WTC11 (cell line): ENCODE data around the gene RNF182. TPM values are rescaled to one million over a fixed set of nuclear protein-coding genes. Genes with fewer than 3 reads are reported as not detected.

Source experiments
- ATAC-seq: fragments of 200-7000 bp; cut with Tn5 transposase; 2 replicates; pipeline ENCODE4 v1.10.0; 2021; ENCODE audit warnings: mild to moderate bottlenecking, moderate library complexity
- CTCF ChIA-PET: fragments of 300-600 bp; sonication (Branson Sonifier 250); formaldehyde crosslinking; loops from one replicate; lab custom pipeline; 2021; ENCODE audit warnings: antibody characterized with exemption; lab: Charles Lee
- POLR2A ChIA-PET: fragments of 350-600 bp; sonication (Branson Sonifier 250); formaldehyde crosslinking; loops from one replicate; lab custom pipeline; 2021; ENCODE audit warnings: antibody characterized with exemption; lab: Charles Lee
- DNase-seq: peaks from one replicate; pipeline ENCODE4 v3.0.0; 2021; ENCODE audit warnings: low spot score
- H3K27ac Mint-ChIP-seq: 2 replicates; pipeline ENCODE4 v1.8.0; 2021; ENCODE audit warnings: mixed read lengths
- H3K27me3 Mint-ChIP-seq: 2 replicates; pipeline ENCODE4 v1.8.0; 2021; ENCODE audit warnings: low read depth, mild to moderate bottlenecking, moderate library complexity, mixed read lengths
- H3K36me3 Mint-ChIP-seq: 2 replicates; pipeline ENCODE4 v1.8.0; 2021; ENCODE audit warnings: mixed read lengths
- H3K4me1 Mint-ChIP-seq: 2 replicates; pipeline ENCODE4 v1.8.0; 2022; ENCODE audit warnings: mixed read lengths
- H3K4me3 Mint-ChIP-seq: 2 replicates; pipeline ENCODE4 v1.8.0; 2021; ENCODE audit warnings: mild to moderate bottlenecking, moderate library complexity, mixed read lengths
- H3K9me3 Mint-ChIP-seq: 2 replicates; pipeline ENCODE4 v1.8.0; 2021; ENCODE audit warnings: mixed read lengths
- CREB1 ChIP-seq: sonication (generic); formaldehyde crosslinking; IDR thresholded peaks from 2 replicates; pipeline ENCODE4 v1.8.0; 2023; ENCODE audit warnings: mild to moderate bottlenecking, missing genetic modification reagents
- CTCF ChIP-seq: fragments of 200-600 bp; IDR thresholded peaks from 2 replicates; pipeline ENCODE4 v1.8.0; 2022; ENCODE audit warnings: antibody characterized with exemption
- ESRRA ChIP-seq: sonication (generic); formaldehyde crosslinking; IDR thresholded peaks from 2 replicates; pipeline ENCODE4 v1.8.1; 2022; ENCODE audit warnings: mild to moderate bottlenecking, missing genetic modification reagents, borderline replicate concordance
- FOXK1 ChIP-seq: sonication (generic); formaldehyde crosslinking; IDR thresholded peaks from 2 replicates; pipeline ENCODE4 v1.8.0; 2022; ENCODE audit warnings: mild to moderate bottlenecking, moderate library complexity, missing genetic modification reagents
- HMGA2 ChIP-seq: fragments of 250-450 bp; sonication (Bioruptor Pico); IDR thresholded peaks from 2 replicates; pipeline ENCODE4 v1.4.0; 2021; ENCODE audit warnings: mild to moderate bottlenecking, moderate library complexity
- IRF1 ChIP-seq: sonication (generic); formaldehyde crosslinking; IDR thresholded peaks from 2 replicates; pipeline ENCODE4 v1.8.0; 2023; ENCODE audit warnings: missing genetic modification reagents
- OVOL2 ChIP-seq: fragments of 250-450 bp; sonication (Bioruptor Pico); IDR thresholded peaks from 2 replicates; pipeline ENCODE4 v1.9.0; 2021; ENCODE audit warnings: mild to moderate bottlenecking, borderline replicate concordance
- PREB ChIP-seq: sonication (generic); formaldehyde crosslinking; IDR thresholded peaks from 2 replicates; pipeline ENCODE4 v1.8.1; 2022; ENCODE audit warnings: mild to moderate bottlenecking, missing genetic modification reagents, moderate library complexity, borderline replicate concordance
- PRRX2 ChIP-seq: fragments of 250-450 bp; sonication (Bioruptor Pico); IDR thresholded peaks from 2 replicates; pipeline ENCODE4 v1.8.0; 2021; ENCODE audit warnings: mild to moderate bottlenecking
- SMAD4 ChIP-seq: sonication (generic); formaldehyde crosslinking; IDR thresholded peaks from 2 replicates; pipeline ENCODE4 v1.8.0; 2022; ENCODE audit warnings: mild to moderate bottlenecking, missing genetic modification reagents
- STAT6 ChIP-seq: sonication (generic); formaldehyde crosslinking; conservative IDR thresholded peaks from 2 replicates; pipeline ENCODE4 v1.8.1; 2023; ENCODE audit warnings: mild to moderate bottlenecking, low read depth, missing genetic modification reagents, moderate library complexity
- USF2 ChIP-seq: sonication (generic); formaldehyde crosslinking; IDR thresholded peaks from 2 replicates; pipeline ENCODE4 v1.8.1; 2023; ENCODE audit warnings: mild to moderate bottlenecking, missing genetic modification reagents, moderate library complexity
- ZNF423 ChIP-seq: fragments of 250-450 bp; sonication (Bioruptor Pico); IDR thresholded peaks from 2 replicates; pipeline ENCODE4 v2.1.2; 2022; ENCODE audit warnings: mild to moderate bottlenecking, moderate library complexity
- total RNA-seq: library from RNA; stranded (reverse); gene quantifications from 3 replicates; pipeline ENCODE4 v1.2.3, GENCODE V29; 2021

Gene RNF182
- total RNA-seq, 1 experiment from 2014 or later = 6.7 TPM

- ATAC-seq (no peak), DNase-seq (no peak)
- Mint-ChIP-seq H3K4me1 (peaks cover 9% of the 10 kb centered on the region), H3K27ac (no peak overlapping the region), H3K27me3 (no peaks in the 10 kb centered on the region), H3K4me3 (no peak overlapping the region), H3K36me3 (no peaks in the 10 kb centered on the region), H3K9me3 (no peaks in the 10 kb centered on the region)
- ChIA-PET CTCF (no interaction called here), POLR2A (no interaction called here)
- TF ChIP-seq IRF1 (no peak), STAT6 (CRISPR knock-in tag) (no peak), FOXK1 (CRISPR knock-in tag) (no peak), CREB1 (CRISPR knock-in tag) (no peak), PREB (CRISPR knock-in tag) (no peak), PRRX2 (no peak), ZNF423 (CRISPR knock-in tag) (no peak), OVOL2 (CRISPR knock-in tag) (no peak)
Observed at GRCh38 chr6:13987400-13987865, 62.7 kb downstream of the RNF182 start.

GRCh38 chr6:13988049-13988738, 63.4 kb downstream of the RNF182 start:
- no peak for ATAC-seq
- CTCF ChIA-PET = no interaction called here

More at GRCh38 chr6:13988049-13988738, 63.4 kb downstream of the RNF182 start:
- no peak for DNase-seq
- H3K36me3 Mint-ChIP-seq = no peaks in the 10 kb centered on the region
- POLR2A ChIA-PET = no interaction called here
- TF ChIP-seq CTCF (no peak), HMGA2 (no peak), STAT6 (CRISPR knock-in tag) (no peak), USF2 (CRISPR knock-in tag) (no peak), SMAD4 (CRISPR knock-in tag) (no peak), ESRRA (CRISPR knock-in tag) (no peak)
- no peaks in the 10 kb centered on the region for H3K9me3 Mint-ChIP-seq
- no peak overlapping the region for H3K4me3 Mint-ChIP-seq
- peaks cover 9% of the 10 kb centered on the region for H3K4me1 Mint-ChIP-seq
- no peak overlapping the region for H3K27ac Mint-ChIP-seq
- no peaks in the 10 kb centered on the region for H3K27me3 Mint-ChIP-seq
